ENCODE results near the gene BEST4.
"Not testable (repeated sequence)": the region's sequence is repeated elsewhere in the genome, so short reads cannot be mapped to it uniquely, and the experiment has no call there.

The BEST4 gene

GRCh38 chr1:44812822-44813543 lies 25.0 kb upstream of the BEST4 start:
- Histone ChIP-seq H3K9me3 (ENCODE audit: control insufficient read depth, insufficient read depth, low read depth, low read length) (no peaks in the 10 kb centered on the region), H3K36me3 (ENCODE audit: control insufficient read depth in 2 of 2, insufficient read depth in 1 of 2, low read length in 2 of 2) (peaks cover 0 to 30% of the 10 kb centered on the region in 2 experiments; a peak in 1 of 3 replicates), H3K4me3 (ENCODE audit: low read depth, low read length) (no peak overlapping the region), H3K27ac (ENCODE audit: extremely low read depth, low read depth, low read length) (no peak overlapping the region), H3K4me1 (ENCODE audit: control insufficient read depth, insufficient read depth, low read length) (peaks cover 13% of the 10 kb centered on the region)
- TF ChIP-seq ZFP69B (tag by site-specific recombination; IDR thresholded peaks at IDR 0.05) (0 out of 2 replicates have a peak, but pooled peaks have one; percentile 9), ZNF391 (tag by site-specific recombination; IDR thresholded peaks at IDR 0.05; ENCODE audit: borderline replicate concordance, low read depth) (no peak)
- ChIA-PET POLR2A (interaction anchor here (0.6 to 1.4 kb wide), 5 partner anchors 10 to 1486 kb away, joined by 3 to 11 read pairs (median 5); partner anchors contain the start of genes PLK3 and RPS8), CTCF (interaction anchor here (0.7 kb wide), 1 partner anchor 193 kb away, joined by 4 read pairs; no protein-coding TSS in a partner anchor)

GRCh38 chr1:44811234-44811633 lies 23.3 kb upstream of the BEST4 start:
- CTCF ChIA-PET, result no interaction called here

GRCh38 chr1:44810762-44811105 lies 22.8 kb upstream of the BEST4 start:
- H3K4me3 ChIP-seq (ENCODE audit: low read depth, low read length); H3K27ac ChIP-seq (ENCODE audit: extremely low read depth, low read depth, low read length); CTCF ChIA-PET; H3K9me3 ChIP-seq (ENCODE audit: control insufficient read depth, insufficient read depth, low read depth, low read length): not testable (repeated sequence)
- POLR2A ChIA-PET, result interaction anchor here (0.6 kb wide), 1 partner anchor 10 kb away, joined by 3 read pairs; no protein-coding TSS in a partner anchor
- H3K36me3 ChIP-seq (ENCODE audit: control insufficient read depth in 2 of 2, insufficient read depth in 1 of 2, low read length in 2 of 2), result peaks cover 0 to 43% of the 10 kb centered on the region in 2 experiments; a peak in 1 of 3 replicates
- peaks cover 19% of the 10 kb centered on the region for H3K4me1 ChIP-seq (ENCODE audit: control insufficient read depth, insufficient read depth, low read length)

More at GRCh38 chr1:44811234-44811633, 23.3 kb upstream of the BEST4 start:
- Histone ChIP-seq H3K4me3 (ENCODE audit: low read depth, low read length) (no peak overlapping the region), H3K36me3 (ENCODE audit: control insufficient read depth in 2 of 2, insufficient read depth in 1 of 2, low read length in 2 of 2) (peaks cover 0 to 38% of the 10 kb centered on the region in 2 experiments; a peak in 1 of 3 replicates), H3K4me1 (ENCODE audit: control insufficient read depth, insufficient read depth, low read length) (peaks cover 19% of the 10 kb centered on the region), H3K9me3 (ENCODE audit: control insufficient read depth, insufficient read depth, low read depth, low read length) (no peaks in the 10 kb centered on the region), H3K27ac (ENCODE audit: extremely low read depth, low read depth, low read length) (no peak overlapping the region)
- no peak for TF ChIP-seq ZNF645 (tag by site-specific recombination; IDR thresholded peaks at IDR 0.05)
- no peak for TF ChIP-seq ZNF791 (tag by site-specific recombination; IDR thresholded peaks at IDR 0.05)
- TF ChIP-seq ZNF133 (tag by site-specific recombination; IDR thresholded peaks at IDR 0.05), result no peak
- TF ChIP-seq ZSCAN30 (tag by site-specific recombination; IDR thresholded peaks at IDR 0.05), result no peak
- no peak for TF ChIP-seq PRDM10 (tag by site-specific recombination; IDR thresholded peaks at IDR 0.05)
- POLR2A ChIA-PET, result interaction anchor here (0.6 kb wide), 1 partner anchor 10 kb away, joined by 3 read pairs; no protein-coding TSS in a partner anchor

- ChIA-PET CTCF (interaction anchor here (0.6 to 1.6 kb wide), 4 partner anchors 9 to 65 kb away, joined by 3 to 4 read pairs (median 4); no protein-coding TSS in a partner anchor), POLR2A (interaction anchor here (2.1 to 4.0 kb wide), 5 partner anchors 9 to 201 kb away, joined by 9 to 84 read pairs (median 20); partner anchors contain the start of genes HECTD3, PLK3, RPS8 and UROD)
- peaks cover 0 to 43% of the 10 kb centered on the region in 2 experiments; a peak in 1 of 3 replicates for H3K36me3 ChIP-seq (ENCODE audit: control insufficient read depth in 2 of 2, insufficient read depth in 1 of 2, low read length in 2 of 2)
- H3K4me3 ChIP-seq (ENCODE audit: low read depth, low read length), result no peak overlapping the region
- no peaks in the 10 kb centered on the region for H3K9me3 ChIP-seq (ENCODE audit: control insufficient read depth, insufficient read depth, low read depth, low read length)
- peaks cover 19% of the 10 kb centered on the region for H3K4me1 ChIP-seq (ENCODE audit: control insufficient read depth, insufficient read depth, low read length)
- H3K27ac ChIP-seq (ENCODE audit: extremely low read depth, low read depth, low read length), result no peak overlapping the region
- TF ChIP-seq EGR2 (tag by site-specific recombination; IDR thresholded peaks at IDR 0.05; ENCODE audit: low read depth), result 0 out of 2 replicates have a peak, but pooled peaks have one; percentile 22
- TF ChIP-seq ZNF776 (tag by site-specific recombination; IDR thresholded peaks at IDR 0.05; ENCODE audit: borderline replicate concordance), result no peak
- TF ChIP-seq ELK4 (IDR thresholded peaks at IDR 0.05; ENCODE audit: borderline replicate concordance, low read depth, low read length), result no peak
- no peak for TF ChIP-seq FEZF1 (tag by site-specific recombination; IDR thresholded peaks at IDR 0.05)
- no peak for TF ChIP-seq ZNF148 (tag by site-specific recombination; IDR thresholded peaks at IDR 0.05; ENCODE audit: borderline replicate concordance)
- TF ChIP-seq ZIC2 (tag by site-specific recombination; IDR thresholded peaks at IDR 0.05), result peak; percentile 100
- no peak for TF ChIP-seq ZBTB8A (tag by site-specific recombination; IDR thresholded peaks at IDR 0.05)
- peak; percentile 14; the same call in 1 of the 2 replicates for TF ChIP-seq ZFHX2 (tag by site-specific recombination; conservative IDR thresholded peaks at IDR 0.05)
- TF ChIP-seq SCRT2 (tag by site-specific recombination; IDR thresholded peaks at IDR 0.05), result peak; percentile 42; the same call in 1 of the 2 replicates
Observed at GRCh38 chr1:44810101-44810761, 22.3 kb upstream of the BEST4 start.

Data from HEK293 (cell line).